Activated CD8-positive, alpha-beta T cell treated with anti-CD3 and anti-CD28 coated beads, Interleukin-2, amount 10 ng/mL, durations not matched to agents 7 days and 5 days (primary cell): ENCODE results near the gene RASGEF1C. TPM values are rescaled to one million over a fixed set of nuclear protein-coding genes. Genes with fewer than 3 reads are reported as not detected.

Experiments used
- ATAC-seq: fragments of 150-1000 bp; cut with Tn5 transposase; one replicate; pipeline ENCODE4 v1.10.0; 2021; ENCODE audit warnings: moderate library complexity
- CTCF ChIA-PET: fragments of 350-600 bp; sonication (Branson Sonifier 250); formaldehyde crosslinking; loops from one replicate; lab custom pipeline; 2021; ENCODE audit warnings: antibody characterized with exemption; lab: Charles Lee
- POLR2A ChIA-PET: fragments of 350-600 bp; sonication (Branson Sonifier 250); formaldehyde crosslinking; loops from one replicate; lab custom pipeline; 2021; ENCODE audit warnings: antibody characterized with exemption; lab: Charles Lee
- DNase-seq: peaks from one replicate; pipeline ENCODE4 v3.0.0-alpha.2; 2020
- H3K27ac Mint-ChIP-seq: one replicate; pipeline ENCODE4 v1.8.0; 2021; ENCODE audit warnings: mild to moderate bottlenecking, mixed read lengths
- H3K27me3 Mint-ChIP-seq: one replicate; pipeline ENCODE4 v1.8.0; 2021; ENCODE audit warnings: low read depth, mixed read lengths
- H3K36me3 Mint-ChIP-seq: one replicate; pipeline ENCODE4 v1.8.0; 2021; ENCODE audit warnings: low read depth, mixed read lengths
- H3K4me1 Mint-ChIP-seq: one replicate; pipeline ENCODE4 v1.8.0; 2021; ENCODE audit warnings: low read depth, mixed read lengths
- H3K4me3 Mint-ChIP-seq: one replicate; pipeline ENCODE4 v1.8.0; 2021; ENCODE audit warnings: mild to moderate bottlenecking, mixed read lengths
- H3K9me3 Mint-ChIP-seq: one replicate; pipeline ENCODE4 v1.8.0; 2022; ENCODE audit warnings: mixed read lengths; ENCODE audit not compliant: insufficient read depth
- total RNA-seq, 2 experiments: library from RNA; stranded (reverse); gene quantifications; one replicate each; pipeline ENCODE4 v1.2.3, GENCODE V29; 2021

RASGEF1C gene
- total RNA-seq, 2 experiments from 2014 or later, result not detected

DNA sequence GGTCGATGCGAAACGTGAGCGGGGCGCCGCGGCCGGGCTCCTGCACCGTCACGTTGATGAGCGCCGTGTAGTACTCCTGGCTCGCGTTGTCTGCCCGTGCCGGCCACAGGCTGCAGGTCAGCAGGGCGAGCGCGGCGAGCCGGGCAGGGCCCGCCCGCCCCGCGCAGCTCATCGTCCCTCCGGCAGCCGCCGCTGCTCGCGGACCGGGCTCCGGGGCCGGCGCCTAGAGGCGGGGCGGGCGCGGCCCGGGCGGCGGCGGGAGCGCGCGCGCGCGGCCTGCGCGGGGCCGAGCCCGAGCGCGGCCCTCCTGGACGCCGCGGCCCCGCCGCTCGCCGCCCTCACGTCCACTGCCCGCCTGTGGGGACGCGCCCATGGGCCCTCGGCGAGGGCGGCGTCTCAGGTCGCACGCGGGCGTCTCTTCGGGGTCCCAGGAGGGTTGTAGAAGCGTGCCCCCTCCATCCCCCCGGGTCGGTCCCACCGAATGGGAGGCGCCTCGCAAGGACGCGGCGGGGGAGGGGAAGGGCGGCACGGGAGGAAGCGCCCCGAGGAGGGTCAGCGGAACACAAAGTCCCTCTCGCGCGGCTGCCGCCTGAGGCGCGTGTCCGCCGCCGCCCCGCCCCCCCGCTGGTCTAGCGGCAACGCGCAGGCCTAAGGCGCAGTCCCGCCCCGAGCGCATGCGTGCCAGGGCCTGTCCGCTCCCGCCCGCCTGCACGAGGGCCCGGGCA is 137.3 kb downstream of the RASGEF1C start, which contains the start of gene RNF130:
Gene RNF130, minus strand, starts transcription at position 229 of the 725 bp plus-strand sequence. Its CDS starts 57 bp downstream, at position 172.
- Mint-ChIP-seq H3K36me3 (peaks cover 2% of the 10 kb centered on the region), H3K9me3 (no peaks in the 10 kb centered on the region), H3K4me1 (peaks cover 21% of the 10 kb centered on the region), H3K4me3 (peak within 1 kb of the TSS; percentile 65), H3K27me3 (peaks cover 31% of the 10 kb centered on the region), H3K27ac (peak within 1 kb of the TSS; percentile 1)
- peak; percentile 79 for ATAC-seq
- DNase-seq, result peak; percentile 82
- CTCF ChIA-PET, result no interaction called here
- POLR2A ChIA-PET, result no interaction called here

DNA sequence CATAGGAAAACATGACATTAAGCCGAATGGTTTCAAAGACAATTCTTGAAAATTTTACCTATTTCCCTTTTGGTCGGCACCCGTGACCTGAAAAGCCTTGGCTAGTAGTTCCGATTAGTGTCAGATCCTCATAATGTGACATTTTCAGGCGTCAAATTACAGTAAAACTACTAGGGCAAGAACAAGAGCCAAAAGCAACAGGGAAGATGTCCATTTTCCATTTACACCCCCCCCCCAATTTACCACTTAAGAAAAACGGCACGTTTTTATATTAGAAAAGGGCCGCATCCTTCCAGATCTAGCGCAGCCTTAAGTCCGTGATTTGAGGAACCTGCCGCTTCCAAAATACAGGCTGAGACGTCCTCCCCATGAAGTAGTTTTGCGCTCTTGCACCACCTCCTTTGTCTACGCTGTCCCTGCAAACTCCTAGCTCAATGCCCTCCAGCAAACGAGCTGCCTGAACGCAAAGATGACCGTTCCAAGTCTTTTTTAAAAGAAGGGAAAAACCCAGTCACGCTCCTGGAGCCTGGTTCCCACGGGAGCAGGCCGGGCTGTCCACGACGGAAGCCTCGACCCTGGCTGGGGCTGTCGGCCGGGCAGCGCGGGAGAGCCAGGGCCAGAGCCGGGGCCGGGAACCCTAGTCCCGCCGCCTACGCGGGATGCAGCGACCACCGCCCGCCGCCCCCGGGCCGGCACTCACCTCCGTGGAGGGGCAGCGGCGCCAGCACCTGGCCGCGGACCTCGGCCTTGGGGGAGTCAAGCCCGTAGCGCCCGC is 138.1 kb downstream of the RASGEF1C start:
- ATAC-seq (peak; percentile 21), DNase-seq (no peak)
- no peaks in the 10 kb centered on the region for H3K9me3 Mint-ChIP-seq
- peak overlapping the region; percentile 63 for H3K4me3 Mint-ChIP-seq
- POLR2A ChIA-PET, result no interaction called here
- peaks cover 31% of the 10 kb centered on the region for H3K27me3 Mint-ChIP-seq
- H3K4me1 Mint-ChIP-seq, result peaks cover 21% of the 10 kb centered on the region
- peak overlapping the region; percentile 1 for H3K27ac Mint-ChIP-seq
- CTCF ChIA-PET, result interaction anchor here (1.3 kb wide), 1 partner anchor 17 kb away, joined by 3 read pairs; no protein-coding TSS in a partner anchor
- H3K36me3 Mint-ChIP-seq, result peaks cover 2% of the 10 kb centered on the region

DNA sequence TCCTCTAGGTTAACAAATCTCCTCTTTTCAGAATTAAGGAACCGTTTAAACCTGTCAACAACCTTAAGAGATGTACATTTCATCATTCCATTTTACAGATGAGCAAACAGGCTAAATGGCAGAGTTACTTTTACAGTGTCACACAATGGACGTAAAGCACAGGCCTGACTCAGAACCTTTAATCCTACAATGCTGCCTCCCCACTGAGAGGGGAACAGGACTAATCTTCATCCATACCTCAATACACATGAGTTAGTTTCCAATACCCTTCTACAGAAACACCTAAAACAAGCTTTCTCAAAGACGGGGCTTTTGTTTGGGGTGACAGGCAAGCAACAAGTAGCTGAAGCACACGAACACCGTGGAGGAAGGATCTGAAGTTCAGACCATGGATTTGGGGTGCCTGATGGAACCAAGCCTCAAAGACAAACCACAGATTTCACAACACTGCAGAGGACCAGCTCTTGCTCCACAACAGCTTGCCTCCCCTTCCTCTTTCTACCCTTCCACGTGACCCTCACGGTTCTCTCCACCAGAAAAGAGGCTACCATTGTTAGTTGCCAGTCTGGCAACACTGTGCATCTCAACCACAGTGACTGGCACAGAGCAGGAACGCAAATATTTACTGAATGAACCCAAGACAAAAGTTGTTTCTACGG is 139.3 kb downstream of the RASGEF1C start:
- POLR2A ChIA-PET, result interaction anchor here (0.8 kb wide), 1 partner anchor 10 kb away, joined by 3 read pairs; no protein-coding TSS in a partner anchor
- H3K36me3 Mint-ChIP-seq, result peaks cover 2% of the 10 kb centered on the region
- CTCF ChIA-PET, result interaction anchor here (1.3 kb wide), 1 partner anchor 18 kb away, joined by 3 read pairs; no protein-coding TSS in a partner anchor
- peaks cover 21% of the 10 kb centered on the region for H3K4me1 Mint-ChIP-seq
- no peak overlapping the region for H3K4me3 Mint-ChIP-seq
- no peaks in the 10 kb centered on the region for H3K9me3 Mint-ChIP-seq
- DNase-seq, result no peak
- H3K27me3 Mint-ChIP-seq, result peaks cover 28% of the 10 kb centered on the region
- H3K27ac Mint-ChIP-seq, result no peak overlapping the region
- no peak for ATAC-seq

DNA sequence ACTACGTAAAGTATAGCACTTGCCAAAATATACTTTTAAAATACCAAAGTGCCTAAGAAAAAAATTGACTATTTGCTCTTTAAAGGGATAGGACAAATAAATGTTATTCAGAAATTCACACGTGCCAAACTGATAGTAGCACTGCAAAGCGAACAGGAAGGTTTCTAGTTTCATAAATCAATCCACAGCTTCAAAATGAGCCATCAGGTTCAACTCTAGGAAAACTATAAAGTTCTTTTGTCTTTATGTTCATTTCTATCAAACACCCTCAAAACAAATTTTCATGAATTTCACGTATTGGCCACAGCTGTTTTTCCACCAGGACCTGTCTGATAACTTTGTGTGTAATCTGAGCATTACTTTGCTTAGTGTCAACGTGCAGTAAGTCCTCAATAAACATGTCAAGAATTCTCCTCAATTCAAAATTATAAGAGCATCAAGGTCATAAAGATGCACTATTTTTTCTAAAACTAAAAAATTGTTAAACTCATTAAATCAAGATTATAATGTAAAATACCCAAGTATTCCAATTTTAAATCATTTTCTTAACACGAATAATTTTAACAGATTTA is 140.4 kb downstream of the RASGEF1C start:
- POLR2A ChIA-PET, result no interaction called here
- H3K9me3 Mint-ChIP-seq, result no peaks in the 10 kb centered on the region
- no peak for DNase-seq
- no peak overlapping the region for H3K27ac Mint-ChIP-seq
- ATAC-seq, result no peak
- no peak overlapping the region for H3K4me3 Mint-ChIP-seq
- peaks cover 2% of the 10 kb centered on the region for H3K36me3 Mint-ChIP-seq
- peaks cover 26% of the 10 kb centered on the region for H3K27me3 Mint-ChIP-seq
- CTCF ChIA-PET, result interaction anchor here (1.1 kb wide), 1 partner anchor 305 kb away, joined by 3 read pairs; no protein-coding TSS in a partner anchor
- H3K4me1 Mint-ChIP-seq, result peaks cover 21% of the 10 kb centered on the region

DNA sequence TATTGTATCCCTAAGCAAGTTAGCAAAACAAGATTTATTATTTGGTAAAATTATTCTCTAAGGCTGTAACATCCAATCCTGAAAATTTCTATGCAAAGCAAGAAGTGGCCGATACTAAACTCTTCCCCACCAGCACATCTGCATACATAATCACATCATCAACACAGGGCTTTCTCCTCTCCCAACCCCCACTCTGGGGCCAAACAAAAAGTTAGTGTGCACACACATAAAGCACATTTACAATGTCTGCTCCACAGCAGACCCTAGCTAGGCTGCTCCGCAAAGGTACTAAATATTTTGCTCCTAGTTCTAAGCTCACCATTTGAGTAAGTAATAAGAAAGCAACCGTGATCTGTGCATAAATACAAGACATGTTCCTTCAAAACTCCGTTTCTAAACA is 141.0 kb downstream of the RASGEF1C start:
- CTCF ChIA-PET, result interaction anchor here (1.1 kb wide), 1 partner anchor 305 kb away, joined by 3 read pairs; no protein-coding TSS in a partner anchor
- no peak for DNase-seq
- POLR2A ChIA-PET, result no interaction called here
- no peak overlapping the region for H3K27ac Mint-ChIP-seq
- H3K9me3 Mint-ChIP-seq, result no peaks in the 10 kb centered on the region
- H3K27me3 Mint-ChIP-seq, result peaks cover 24% of the 10 kb centered on the region
- H3K4me1 Mint-ChIP-seq, result peaks cover 21% of the 10 kb centered on the region
- ATAC-seq, result no peak
- H3K4me3 Mint-ChIP-seq, result no peak overlapping the region
- H3K36me3 Mint-ChIP-seq, result peaks cover 2% of the 10 kb centered on the region

DNA sequence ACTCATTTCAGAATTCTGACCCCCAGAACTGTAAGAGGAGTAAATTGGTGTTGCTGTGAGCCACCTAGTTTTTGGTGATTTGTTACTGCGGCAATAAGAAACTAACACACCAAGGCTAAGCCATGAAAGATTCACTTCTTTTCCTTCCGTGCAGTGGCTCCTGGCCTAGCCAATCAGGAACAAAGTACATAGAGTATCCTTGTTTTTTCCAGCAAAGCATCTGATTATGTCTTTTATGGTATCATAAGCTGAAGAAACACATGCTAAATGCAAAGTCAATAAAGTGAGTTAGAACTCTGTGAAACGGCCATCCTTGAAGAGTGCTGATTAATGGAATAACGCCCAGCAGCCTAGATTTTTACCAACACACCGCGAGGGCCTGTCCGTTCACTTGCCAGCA is 148.8 kb downstream of the RASGEF1C start:
- no peak overlapping the region for H3K4me3 Mint-ChIP-seq
- no peak for ATAC-seq
- H3K27ac Mint-ChIP-seq, result no peak overlapping the region
- no peaks in the 10 kb centered on the region for H3K9me3 Mint-ChIP-seq
- peaks cover 3% of the 10 kb centered on the region for H3K27me3 Mint-ChIP-seq
- H3K36me3 Mint-ChIP-seq, result no peaks in the 10 kb centered on the region
- CTCF ChIA-PET, result no interaction called here
- POLR2A ChIA-PET, result no interaction called here
- H3K4me1 Mint-ChIP-seq, result no peaks in the 10 kb centered on the region
- no peak for DNase-seq

DNA sequence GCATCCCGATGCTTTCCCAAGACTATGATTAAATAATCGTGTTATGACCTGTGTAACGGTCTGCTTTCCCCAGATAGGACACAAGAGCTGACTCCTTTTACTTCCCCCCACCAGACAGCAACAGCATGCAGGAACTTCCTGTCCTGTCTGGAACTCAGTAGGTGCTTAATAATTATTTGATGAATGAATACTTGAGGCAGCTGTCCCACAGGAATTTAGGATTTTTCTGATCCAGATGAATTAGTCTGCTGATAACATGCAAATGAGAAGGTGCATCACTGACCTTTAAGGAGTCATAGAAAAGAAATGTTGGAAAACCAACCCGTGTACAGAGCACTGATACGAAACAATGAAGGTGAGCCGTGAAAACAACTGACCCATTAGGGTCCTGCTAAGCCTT is 149.7 kb downstream of the RASGEF1C start:
- H3K9me3 Mint-ChIP-seq, result no peaks in the 10 kb centered on the region
- H3K4me1 Mint-ChIP-seq, result no peaks in the 10 kb centered on the region
- ATAC-seq, result no peak
- DNase-seq, result no peak
- H3K36me3 Mint-ChIP-seq, result no peaks in the 10 kb centered on the region
- ChIA-PET POLR2A (no interaction called here), CTCF (no interaction called here)
- H3K4me3 Mint-ChIP-seq, result no peak overlapping the region
- H3K27me3 Mint-ChIP-seq, result no peaks in the 10 kb centered on the region
- no peak overlapping the region for H3K27ac Mint-ChIP-seq

DNA sequence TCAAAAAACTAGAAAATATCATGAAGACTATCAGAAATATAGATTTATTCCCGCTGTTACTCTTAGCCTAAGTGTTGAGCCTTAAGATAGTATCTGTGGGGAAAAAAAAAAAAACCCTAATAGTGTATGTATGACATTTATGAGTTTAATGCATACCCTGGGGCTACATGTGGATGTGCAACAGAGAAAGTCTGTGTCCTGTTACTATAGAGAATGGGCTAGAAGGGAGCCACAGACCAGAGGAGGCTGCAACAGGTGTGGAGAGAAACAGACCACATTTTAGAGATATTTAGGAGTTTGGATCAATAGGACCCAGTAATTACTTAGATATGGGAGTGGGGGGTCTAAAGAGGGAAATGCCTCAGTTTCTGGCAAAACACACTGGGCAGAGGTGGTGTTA is 152.9 kb downstream of the RASGEF1C start:
- ChIA-PET CTCF (no interaction called here), POLR2A (no interaction called here)
- Mint-ChIP-seq H3K4me3 (no peak overlapping the region), H3K4me1 (no peaks in the 10 kb centered on the region), H3K27ac (no peak overlapping the region), H3K9me3 (no peaks in the 10 kb centered on the region), H3K27me3 (no peaks in the 10 kb centered on the region), H3K36me3 (no peaks in the 10 kb centered on the region)
- DNase-seq, result no peak
- no peak for ATAC-seq

DNA sequence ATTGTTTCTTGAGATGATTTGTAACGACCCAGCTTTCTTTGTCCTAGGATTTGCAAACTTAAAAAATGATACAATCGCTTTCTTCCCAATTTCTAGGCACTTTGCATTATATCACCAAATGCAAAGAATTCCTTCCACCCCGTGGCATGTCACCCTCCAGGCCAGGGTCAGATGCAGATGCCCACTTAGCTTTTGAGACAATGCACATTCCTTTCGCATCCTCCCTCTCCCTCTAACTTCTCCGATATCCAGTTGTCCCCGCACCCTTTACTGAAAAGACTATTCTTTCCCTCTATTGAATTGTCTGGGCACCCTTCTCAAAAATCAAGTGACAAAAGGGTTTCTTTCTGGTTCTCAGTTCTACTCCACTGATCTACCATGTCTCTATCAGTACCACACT is 154.8 kb downstream of the RASGEF1C start:
- Mint-ChIP-seq H3K4me1 (no peaks in the 10 kb centered on the region), H3K4me3 (no peak overlapping the region), H3K36me3 (no peaks in the 10 kb centered on the region), H3K27ac (no peak overlapping the region), H3K9me3 (no peaks in the 10 kb centered on the region), H3K27me3 (no peaks in the 10 kb centered on the region)
- ChIA-PET CTCF (no interaction called here), POLR2A (no interaction called here)
- ATAC-seq (no peak), DNase-seq (no peak)

DNA sequence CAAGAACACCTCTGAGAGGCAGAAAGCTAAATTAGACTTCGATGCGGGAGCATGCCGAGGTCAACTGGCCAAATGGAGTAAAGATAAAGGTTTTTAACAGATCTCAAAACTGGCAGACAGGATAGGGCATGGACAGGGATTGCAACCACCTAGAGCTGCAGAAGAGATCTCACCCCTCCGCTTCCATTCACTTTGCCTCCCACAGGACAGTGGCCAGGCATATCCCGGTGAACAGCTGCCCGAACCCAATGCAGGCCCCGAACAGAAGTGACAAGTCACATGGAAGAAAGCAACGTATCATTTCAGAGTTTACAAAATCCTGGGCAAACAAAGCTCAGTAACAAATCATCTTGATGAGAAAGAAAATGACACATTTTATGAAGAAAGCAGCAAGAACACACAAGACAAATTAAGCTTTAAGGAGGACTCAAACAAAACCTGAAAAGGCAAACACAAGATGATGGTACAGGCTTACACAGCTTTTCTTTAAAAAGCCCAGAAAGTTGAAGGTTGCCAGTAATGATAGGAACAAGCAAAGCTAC is 155.9 kb downstream of the RASGEF1C start:
- no peak overlapping the region for H3K27ac Mint-ChIP-seq
- H3K9me3 Mint-ChIP-seq, result no peaks in the 10 kb centered on the region
- H3K27me3 Mint-ChIP-seq, result no peaks in the 10 kb centered on the region
- H3K4me3 Mint-ChIP-seq, result no peak overlapping the region
- CTCF ChIA-PET, result no interaction called here
- H3K4me1 Mint-ChIP-seq, result no peaks in the 10 kb centered on the region
- no peak for DNase-seq
- POLR2A ChIA-PET, result no interaction called here
- no peaks in the 10 kb centered on the region for H3K36me3 Mint-ChIP-seq
- ATAC-seq, result no peak

DNA sequence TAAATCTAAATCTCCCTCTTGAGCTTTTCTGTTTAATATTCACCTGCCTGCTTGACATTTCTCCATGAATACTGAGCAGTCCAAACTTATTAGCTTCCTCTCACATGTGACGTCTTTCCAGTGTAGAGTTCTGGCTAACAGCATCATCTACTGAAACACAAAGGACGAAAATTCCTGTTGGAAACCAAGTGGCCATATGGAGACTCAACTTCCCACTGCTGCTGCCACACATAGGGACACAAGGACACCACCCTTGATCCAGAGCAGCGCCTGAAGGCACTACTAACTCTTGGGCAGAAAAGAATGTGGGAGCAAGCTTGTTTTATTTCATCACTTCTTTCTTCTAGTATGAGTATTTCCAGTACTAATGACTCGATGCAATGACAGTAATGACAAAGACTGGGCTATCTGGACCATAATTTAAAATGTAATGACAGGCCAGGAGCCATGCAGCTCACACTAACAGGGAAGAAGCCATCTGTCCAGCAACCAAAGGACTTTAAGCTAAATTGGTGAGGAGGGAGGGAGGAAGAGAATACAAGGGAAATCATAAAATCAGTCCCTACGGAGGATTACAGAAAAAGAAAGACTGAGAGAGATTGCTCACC is 156.7 kb downstream of the RASGEF1C start:
- ATAC-seq (no peak), DNase-seq (no peak)
- Mint-ChIP-seq H3K9me3 (no peaks in the 10 kb centered on the region), H3K4me3 (no peak overlapping the region), H3K27me3 (no peaks in the 10 kb centered on the region), H3K4me1 (no peaks in the 10 kb centered on the region), H3K36me3 (no peaks in the 10 kb centered on the region), H3K27ac (no peak overlapping the region)
- POLR2A ChIA-PET, result no interaction called here
- CTCF ChIA-PET, result no interaction called here
